Upper lobe of left lung (tissue), 4 donors: Measurements from ENCODE around the gene NNAT.

Experiments
- POLR2A ChIP-seq, 4 donors: fragments of 450-650 bp; IDR thresholded peaks; one replicate each; pipeline ENCODE4 v1.5.1; 2016 to 2017; ENCODE audit warnings: antibody characterized with exemption in 4 of 4, mild to moderate bottlenecking in 2 of 4
- TF ChIP-seq, protein P1 (sequence below), 6 experiments: fragments of 450-650 bp in 4 of 6; fragments of 200-600 bp in 2 of 6; sonication (generic) in 2 of 6; IDR thresholded peaks; one replicate each; pipeline ENCODE4 v1.5.1; 2016 to 2019; ENCODE audit warnings: antibody characterized with exemption in 6 of 6

DNA sequence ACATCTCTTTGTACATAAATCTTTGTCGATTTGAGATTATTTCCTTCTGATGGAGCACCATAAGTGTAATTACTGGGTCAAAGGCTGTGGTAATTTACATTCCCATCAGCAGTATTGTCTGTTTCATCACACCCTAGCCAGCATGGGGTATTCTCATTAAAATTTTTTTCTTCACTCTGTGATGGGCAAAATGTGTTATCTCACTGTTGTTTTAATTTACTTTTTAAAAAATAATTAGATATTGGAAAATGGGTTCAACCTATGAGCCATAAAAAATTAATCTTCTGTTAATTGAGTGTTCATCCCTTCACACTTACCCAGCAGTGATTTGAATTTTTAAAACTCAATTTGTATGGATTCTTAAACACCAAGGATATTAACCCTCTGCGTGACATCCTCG, 44.0 kb upstream of the NNAT start:
- TF ChIP-seq, protein P1, sequence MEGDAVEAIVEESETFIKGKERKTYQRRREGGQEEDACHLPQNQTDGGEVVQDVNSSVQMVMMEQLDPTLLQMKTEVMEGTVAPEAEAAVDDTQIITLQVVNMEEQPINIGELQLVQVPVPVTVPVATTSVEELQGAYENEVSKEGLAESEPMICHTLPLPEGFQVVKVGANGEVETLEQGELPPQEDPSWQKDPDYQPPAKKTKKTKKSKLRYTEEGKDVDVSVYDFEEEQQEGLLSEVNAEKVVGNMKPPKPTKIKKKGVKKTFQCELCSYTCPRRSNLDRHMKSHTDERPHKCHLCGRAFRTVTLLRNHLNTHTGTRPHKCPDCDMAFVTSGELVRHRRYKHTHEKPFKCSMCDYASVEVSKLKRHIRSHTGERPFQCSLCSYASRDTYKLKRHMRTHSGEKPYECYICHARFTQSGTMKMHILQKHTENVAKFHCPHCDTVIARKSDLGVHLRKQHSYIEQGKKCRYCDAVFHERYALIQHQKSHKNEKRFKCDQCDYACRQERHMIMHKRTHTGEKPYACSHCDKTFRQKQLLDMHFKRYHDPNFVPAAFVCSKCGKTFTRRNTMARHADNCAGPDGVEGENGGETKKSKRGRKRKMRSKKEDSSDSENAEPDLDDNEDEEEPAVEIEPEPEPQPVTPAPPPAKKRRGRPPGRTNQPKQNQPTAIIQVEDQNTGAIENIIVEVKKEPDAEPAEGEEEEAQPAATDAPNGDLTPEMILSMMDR (IDR thresholded peaks at IDR 0.05) = no peak
- TF ChIP-seq POLR2A (IDR thresholded peaks at IDR 0.05) = no peak
